NCI-H146 treated with DMSO at 0.1 percent for 48 hours (cell line): ENCODE measurements around the gene TRIM54.
"Not testable (repeated sequence)": the region's sequence is repeated elsewhere in the genome, so short reads cannot be mapped to it uniquely, and the experiment has no call there.

ENCODE experiments used
- DNase-seq: peaks from one replicate; lab custom pipeline; 2025; ENCODE audit not compliant: unreplicated experiment; lab: John Stamatoyannopoulos, UW

The TRIM54 gene

DNA sequence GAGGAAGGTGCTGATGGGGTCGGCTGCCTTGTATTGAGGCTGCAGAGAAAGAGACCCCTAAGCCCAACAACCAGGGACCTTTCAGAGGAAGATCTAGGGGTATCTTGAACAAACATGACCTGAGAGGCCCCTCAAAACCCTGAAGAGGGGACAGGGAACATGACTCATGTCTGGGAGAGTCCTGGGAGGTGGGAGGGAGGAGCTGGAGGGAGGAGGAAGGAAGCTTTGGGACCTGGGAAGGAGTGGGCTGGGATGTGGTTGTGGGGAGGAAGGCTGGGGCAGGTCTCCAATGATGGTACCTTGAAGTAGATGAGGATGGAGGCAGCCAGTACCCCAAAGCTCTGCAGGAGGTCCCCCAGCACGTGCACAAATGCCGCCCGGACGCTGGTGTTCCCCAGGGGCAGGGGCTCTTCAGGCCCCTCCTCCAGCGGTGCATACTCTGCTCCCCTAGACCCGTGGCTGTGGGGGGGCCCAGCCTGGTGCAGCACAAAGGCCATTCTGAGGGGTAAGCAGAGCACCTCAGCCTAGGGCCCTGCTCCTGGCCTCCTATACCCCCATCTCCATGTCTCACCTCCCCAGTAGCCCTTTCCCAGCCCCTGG is 25.3 kb upstream of the TRIM54 start:
- DNase-seq: no peak

GRCh38 chr2:27258051-27258450 is 24.2 kb upstream of the TRIM54 start:
- no peak for DNase-seq

- no peak for DNase-seq
These were observed 20.8 kb upstream of the TRIM54 start for GRCh38 chr2:27261241-27261925.

DNA sequence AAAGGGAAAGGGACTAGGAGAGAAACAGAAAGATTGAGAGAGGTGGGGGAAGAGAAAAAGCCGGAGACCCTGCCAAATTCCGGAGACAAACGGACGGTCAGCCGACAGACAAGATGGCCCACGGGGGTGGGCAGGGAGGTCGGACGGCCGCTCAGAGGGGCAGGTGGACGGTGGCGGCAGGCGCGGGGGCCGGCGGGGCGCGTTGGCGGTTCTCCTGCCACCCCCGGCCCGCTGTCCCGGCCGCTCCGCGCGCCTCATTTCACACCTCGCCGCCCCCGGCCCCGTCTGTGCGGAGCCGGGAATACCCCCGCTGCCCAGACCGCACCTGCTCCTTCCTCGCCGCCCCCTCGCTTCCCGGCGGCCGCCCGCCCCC is 20.3 kb upstream of the TRIM54 start:
- no peak for DNase-seq

GRCh38 chr2:27262379-27263286 is 19.6 kb upstream of the TRIM54 start, which contains the start of gene SLC30A3:
Gene SLC30A3, minus strand, starts transcription at chr2:27263047. Its CDS starts 141 bp downstream, at chr2:27262906.
- peak; percentile 3 for DNase-seq

GRCh38 chr2:27263287-27264252 is 18.7 kb upstream of the TRIM54 start:
- peak; percentile 27 for DNase-seq

- DNase-seq: no peak
These were observed 17.9 kb upstream of the TRIM54 start for GRCh38 chr2:27264253-27264752.

DNA sequence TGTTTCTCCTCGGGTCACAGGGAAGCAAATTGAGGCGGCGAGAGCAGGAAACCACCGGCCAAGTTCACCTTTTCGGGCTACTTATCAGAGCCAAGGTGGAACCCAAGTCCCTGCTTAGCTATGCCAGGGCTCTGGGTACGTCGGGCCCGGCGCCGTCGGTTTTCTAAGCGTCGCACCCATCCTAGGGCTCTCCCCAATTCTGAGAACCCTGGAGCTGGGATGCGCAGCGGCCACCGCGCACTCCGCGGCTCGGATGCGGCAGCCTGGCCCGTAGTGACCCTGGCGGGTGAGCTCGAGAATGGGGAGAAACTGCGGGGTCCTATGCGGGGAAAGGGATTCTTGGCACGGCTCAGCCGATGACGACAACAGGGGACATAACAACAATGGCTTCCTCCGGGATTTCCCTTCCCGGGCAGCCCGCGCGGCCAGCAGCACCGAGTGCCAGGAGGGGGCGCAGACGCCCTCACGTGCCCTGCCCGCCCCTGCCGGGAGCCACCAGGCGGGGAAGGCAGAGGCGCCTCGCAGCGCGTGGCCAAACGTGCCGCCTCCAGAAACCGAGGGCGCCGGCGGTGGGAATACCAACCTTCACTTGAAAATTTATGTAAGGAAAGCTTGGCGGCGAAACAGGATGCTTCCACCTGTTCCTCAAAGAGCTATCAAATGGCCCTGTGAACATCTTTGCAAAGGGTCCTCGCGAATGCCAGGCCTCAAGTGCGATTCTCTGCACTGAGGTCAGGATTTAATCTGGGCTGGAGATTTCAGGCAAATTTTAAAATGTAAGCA is 17.3 kb upstream of the TRIM54 start:
- peak; percentile 30 for DNase-seq

- no peak for DNase-seq
These were observed 16.7 kb upstream of the TRIM54 start for GRCh38 chr2:27265536-27265870.

DNA sequence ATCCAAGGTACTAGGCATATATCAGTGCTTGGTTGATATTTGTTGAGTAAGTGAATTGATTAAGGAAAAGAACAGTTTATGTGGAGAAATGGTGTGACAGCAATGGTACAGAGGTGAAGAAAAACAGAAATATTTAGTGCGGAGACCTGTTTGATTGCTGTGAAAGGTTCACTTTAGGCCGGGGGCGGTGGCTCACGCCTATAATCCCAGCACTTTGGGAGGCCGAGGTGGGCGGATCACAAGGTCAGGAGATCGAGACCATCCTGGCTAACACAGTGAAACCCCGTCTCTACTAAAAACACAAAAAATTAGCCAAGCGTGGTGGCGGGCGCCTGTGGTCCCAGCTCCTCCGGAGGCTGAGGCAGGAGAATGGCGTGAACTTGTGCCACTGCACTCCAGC is 13.9 kb upstream of the TRIM54 start:
- DNase-seq: not testable (repeated sequence)

DNA sequence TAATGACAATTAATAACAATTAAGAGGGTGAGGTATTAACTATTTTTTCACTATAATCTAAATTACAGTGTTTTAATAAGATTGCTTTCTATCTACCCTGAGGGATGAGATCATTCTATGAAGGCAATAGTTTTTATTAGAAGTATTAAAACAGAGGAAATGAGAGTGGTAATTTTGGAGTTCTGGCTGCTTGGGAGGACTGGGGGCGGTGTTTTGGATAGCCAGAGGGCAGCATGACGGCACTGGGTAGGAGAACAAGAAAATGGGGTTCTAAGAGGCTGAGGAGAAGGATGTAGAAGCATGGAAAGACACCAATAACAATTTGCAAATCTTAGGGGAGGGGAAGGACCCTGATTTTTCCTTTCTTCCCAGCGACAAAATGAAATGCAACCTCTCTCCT is 12.1 kb upstream of the TRIM54 start:
- DNase-seq: no peak

GRCh38 chr2:27270670-27271069 is 11.6 kb upstream of the TRIM54 start:
- no peak for DNase-seq

DNA sequence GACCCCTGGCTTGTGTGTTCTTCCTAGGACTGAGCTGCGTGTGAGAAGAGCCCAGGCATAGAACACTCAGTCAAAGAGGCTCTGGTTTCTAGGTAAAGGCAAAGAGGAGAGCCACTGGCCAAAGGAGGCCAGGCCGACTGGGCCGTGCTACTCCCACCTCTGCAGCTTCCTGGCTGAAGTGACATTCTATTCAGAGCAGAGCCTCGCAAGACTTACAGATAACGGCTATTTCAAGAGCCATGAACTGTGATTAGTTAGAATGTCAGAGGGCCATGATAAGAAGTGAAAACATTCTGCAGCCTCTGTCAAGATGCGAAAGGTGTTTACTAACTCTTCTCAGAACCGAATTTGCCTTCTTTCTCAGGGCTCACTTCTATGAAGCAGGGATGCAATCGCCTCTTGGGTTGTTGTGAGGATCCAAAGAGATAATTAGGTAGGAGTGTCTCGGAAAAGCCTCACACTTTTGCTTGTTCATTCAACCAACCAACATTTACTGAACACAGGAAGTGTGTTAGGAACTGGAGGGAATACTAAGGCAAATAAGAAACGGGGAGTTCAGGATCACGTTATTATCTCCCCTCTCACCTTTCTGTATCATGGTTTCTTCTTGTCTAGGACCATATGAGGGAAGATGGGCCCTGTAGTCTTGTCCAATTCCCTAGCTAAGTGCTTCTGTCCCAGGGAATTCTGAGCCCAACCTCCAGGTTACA is 10.4 kb upstream of the TRIM54 start:
- DNase-seq: no peak

- not testable (repeated sequence) for DNase-seq
These were observed 9.4 kb upstream of the TRIM54 start for GRCh38 chr2:27272537-27273522.

- DNase-seq: no peak
These were observed 6.7 kb upstream of the TRIM54 start, which contains the start of gene DNAJC5G for GRCh38 chr2:27275211-27276150. Gene DNAJC5G, plus strand, starts transcription at chr2:27275433. Its CDS starts 1,296 bp downstream, at chr2:27276729.

DNA sequence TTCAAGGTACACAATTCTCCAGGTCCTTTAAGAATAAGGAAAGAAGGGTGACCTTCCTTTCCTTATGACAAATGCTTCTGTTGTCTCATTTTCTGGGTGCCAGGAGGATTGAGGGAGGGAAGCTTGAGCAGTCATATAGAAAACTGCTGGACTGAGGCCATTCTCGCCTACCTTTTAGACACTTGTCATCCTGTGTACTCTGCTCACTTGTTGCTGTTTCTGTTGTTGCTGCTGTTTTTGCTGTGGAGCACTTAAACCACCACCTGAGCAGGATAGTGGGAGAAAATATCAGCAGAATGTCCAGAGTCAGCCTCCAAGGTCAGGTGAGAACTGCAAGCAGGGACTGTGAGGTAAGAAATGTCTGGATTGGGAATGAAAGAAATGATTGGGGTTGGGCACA is 4.2 kb upstream of the TRIM54 start:
- DNase-seq: no peak

DNA sequence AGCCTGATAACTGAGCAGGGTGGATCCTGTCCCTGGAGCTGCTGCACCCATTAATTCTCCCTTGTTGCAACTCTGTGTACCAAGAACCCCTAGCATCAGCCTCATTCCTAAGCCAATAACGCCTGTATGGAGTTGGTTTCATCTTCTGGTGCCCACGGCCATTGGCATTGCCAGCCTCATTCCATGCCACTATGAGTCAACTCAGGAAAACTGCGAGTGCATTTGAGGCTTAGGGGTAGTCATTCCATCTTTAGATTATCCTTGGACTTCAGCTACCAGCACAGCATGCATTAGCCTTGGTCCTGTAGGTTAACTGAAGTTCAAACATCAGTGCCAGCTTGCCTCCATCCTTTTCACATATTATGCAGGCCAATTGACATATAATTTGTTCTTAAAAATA is 1.4 kb upstream of the TRIM54 start:
- DNase-seq: no peak
